Endothelial cell of umbilical vein (primary cell): ENCODE measurements around the gene KIAA2012. TPM values are rescaled to one million over a fixed set of nuclear protein-coding genes. Genes with fewer than 3 reads are reported as not detected.

Experiments
- BruUV-seq: library from RNA; stranded (reverse); fragments of 400-500 nt; replicated peaks from 2 replicates; lab custom pipeline; 2021; lab: Mats Ljungman, UMichigan
- CTCF ChIA-PET: fragments of 300-600, 350-600 bp; sonication (Branson Sonifier 250); formaldehyde crosslinking; loops from one replicate; lab custom pipeline; 2021; ENCODE audit warnings: antibody characterized with exemption, inconsistent platforms; lab: Charles Lee
- POLR2A ChIA-PET: fragments of 300-600, 350-600 bp; sonication (Branson Sonifier 250); formaldehyde crosslinking; loops from one replicate; lab custom pipeline; 2021; ENCODE audit warnings: antibody characterized with exemption, inconsistent platforms; lab: Charles Lee
- DNase-seq: peaks from one replicate; pipeline ENCODE4 v3.0.0-alpha.2; 2011; ENCODE audit warnings: low read depth, low spot score
- FAIRE-seq: peaks from 2 replicates; lab custom pipeline; 2011; peaks lifted over from hg19 to GRCh38; lab: Jason Lieb, UNC
- H2AFZ ChIP-seq: 2 replicates; pipeline ENCODE4 v1.6.0; 2012; ENCODE audit warnings: low read depth, low read length, control low read depth, inconsistent platforms
- H3K27ac ChIP-seq: 2 replicates; pipeline ENCODE4 v1.5.1; 2011; ENCODE audit warnings: low read depth, mild to moderate bottlenecking, control low read depth, low read length, moderate library complexity; ENCODE audit not compliant: insufficient read depth
- H3K27me3 ChIP-seq, 2 experiments: 2 replicates each; pipeline versions ENCODE4 v1.6.0 to v1.6.1; 2011; ENCODE audit warnings: low read length in 2 of 2, mixed read lengths in 1 of 2; ENCODE audit not compliant: control insufficient read depth in 2 of 2, insufficient read depth in 2 of 2
- H3K36me3 ChIP-seq, 2 experiments: 2 replicates in 1 of 2; 3 replicates in 1 of 2; pipeline ENCODE4 v1.5.1; 2011; ENCODE audit warnings: low read length in 2 of 2, mild to moderate bottlenecking in 1 of 2, moderate library complexity in 1 of 2; ENCODE audit not compliant: control insufficient read depth in 2 of 2, insufficient read depth in 2 of 2; ENCODE audit errors: extremely low read depth in 1 of 2
- H3K4me1 ChIP-seq: 3 replicates; pipeline ENCODE4 v1.5.1; 2011; ENCODE audit warnings: mild to moderate bottlenecking, low read length; ENCODE audit not compliant: control insufficient read depth, insufficient read depth; ENCODE audit errors: extremely low read depth
- H3K4me2 ChIP-seq: 2 replicates; pipeline ENCODE4 v1.6.1; 2011; ENCODE audit warnings: low read length, control low read depth, mixed read lengths; ENCODE audit not compliant: insufficient read depth
- H3K4me3 ChIP-seq, 3 experiments: fragments of 200-600 bp in 1 of 3; sonication (generic), shearing (Covaris generic) in 1 of 3; replicated peaks in 1 of 3; 2 replicates each; pipeline ENCODE4 v1.5.1; 2011 to 2016; ENCODE audit warnings: control low read depth in 3 of 3, low read length in 3 of 3, mild to moderate bottlenecking in 2 of 3, inconsistent platforms in 1 of 3, low read depth in 1 of 3, moderate library complexity in 1 of 3; ENCODE audit not compliant: insufficient read depth in 1 of 3
- H3K79me2 ChIP-seq: 2 replicates; pipeline ENCODE4 v1.6.0; 2012; ENCODE audit warnings: low read length, inconsistent platforms; ENCODE audit not compliant: control insufficient read depth, insufficient read depth
- H3K9ac ChIP-seq: replicated peaks from 2 replicates; pipeline ENCODE3; 2011; ENCODE audit warnings: low read length, control low read depth; ENCODE audit not compliant: insufficient read depth; ENCODE audit errors: extremely low read depth
- H3K9me1 ChIP-seq: replicated peaks from 3 replicates; pipeline ENCODE4 v1.6.0; 2011; ENCODE audit warnings: mild to moderate bottlenecking, low read length; ENCODE audit not compliant: control insufficient read depth, insufficient read depth; ENCODE audit errors: extremely low read depth
- H3K9me3 ChIP-seq: replicated peaks from 2 replicates; pipeline ENCODE4 v1.5.1; 2012; ENCODE audit warnings: low read length, inconsistent platforms; ENCODE audit not compliant: control insufficient read depth, insufficient read depth
- H4K20me1 ChIP-seq: replicated peaks from 2 replicates; pipeline ENCODE3; 2011; ENCODE audit warnings: mild to moderate bottlenecking, low read length; ENCODE audit not compliant: control insufficient read depth, insufficient read depth; ENCODE audit errors: extremely low read depth
- CTCF ChIP-seq, 2 donors: IDR thresholded peaks; 1 replicate in 1 of 2; 2 replicates in 1 of 2; pipeline ENCODE4 v1.5.1; 2011; ENCODE audit warnings: low read length in 2 of 2, mild to moderate bottlenecking in 2 of 2, moderate library complexity in 2 of 2, control low read depth in 1 of 2, inconsistent platforms in 1 of 2, low read depth in 1 of 2; ENCODE audit not compliant: insufficient read depth in 1 of 2; ENCODE audit errors: extremely low read depth in 1 of 2
- EZH2 ChIP-seq: IDR thresholded peaks from 2 replicates; pipeline ENCODE4 v1.6.1; 2012; ENCODE audit warnings: borderline replicate concordance, low read depth, mild to moderate bottlenecking, moderate library complexity, low read length, inconsistent platforms; ENCODE audit not compliant: severe bottlenecking
- FOS ChIP-seq: IDR thresholded peaks from 2 replicates; pipeline ENCODE4 v1.6.1; 2011; ENCODE audit warnings: mild to moderate bottlenecking, low read length, moderate library complexity, borderline replicate concordance; ENCODE audit not compliant: insufficient read depth
- GATA2 ChIP-seq: IDR thresholded peaks from 2 replicates; pipeline ENCODE4 v1.7.0; 2011; ENCODE audit warnings: low read depth, mild to moderate bottlenecking, moderate library complexity, mixed read lengths, low read length; ENCODE audit not compliant: insufficient read length, insufficient read depth
- JUN ChIP-seq: IDR thresholded peaks from 2 replicates; pipeline ENCODE4 v1.6.1; 2011; ENCODE audit warnings: borderline replicate concordance, low read depth; ENCODE audit not compliant: insufficient read length, insufficient read depth
- MAX ChIP-seq: IDR thresholded peaks from 2 replicates; pipeline ENCODE4 v1.6.1; 2011; ENCODE audit not compliant: insufficient read depth, insufficient read length
- POLR2A ChIP-seq: IDR thresholded peaks from 2 replicates; pipeline ENCODE4 v1.6.1; 2012; ENCODE audit warnings: low read depth, mild to moderate bottlenecking, control low read depth, low read length
- POLR2AphosphoS5 ChIP-seq: IDR thresholded peaks from 2 replicates; pipeline ENCODE4 v1.6.1; 2012; ENCODE audit warnings: low read depth, mild to moderate bottlenecking, control low read depth, low read length, moderate library complexity; ENCODE audit not compliant: insufficient read depth
- dilution Hi-C: fragments of 300-500 bp; cut with MboI; formaldehyde crosslinking; loops from one replicate; pipeline ENCODE4 v1.15.0; 2019; ENCODE audit warnings: low sequenced_read_pairs; ENCODE audit not compliant: extremely low pct_ligation_motif_present
- intact Hi-C: fragments of 100-400 bp; cut with micrococcal nuclease; formaldehyde crosslinking; loops from one replicate; pipeline ENCODE4 v1.10.0; 2022
- polyA plus RNA-seq, 4 experiments: library from polyadenylated mRNA; depleted of rRNA in 3 of 4; stranded (reverse) in 3 of 4; unstranded in 1 of 4; fragments of >200 nt; gene quantifications; 2 replicates each; pipeline versions ENCODE4 v1.2.1 to v1.2.3, GENCODE V29; 2011 to 2012; ENCODE audit warnings: missing spikeins in 1 of 4
- total RNA-seq: library from RNA; stranded (reverse); gene quantifications from 2 replicates; pipeline ENCODE4 v1.2.3, GENCODE V29; 2021

Gene KIAA2012
- total and polyA plus RNA-seq, 2 donors (not counting 3 experiments of a cell fraction or from before 2014, with no cell fraction given) = not detected

GRCh38 chr2:202109737-202110184 is 36.7 kb downstream of the KIAA2012 start:
- Histone ChIP-seq H3K79me2 (no peaks in the 10 kb centered on the region), H3K4me1 (no peaks in the 10 kb centered on the region), H3K4me3 (no peak overlapping the region), H3K4me2 (no peak overlapping the region), H2AFZ (no peak overlapping the region), H3K9me3 (no peaks in the 10 kb centered on the region), H3K27ac (no peak overlapping the region), H3K9ac (no peak overlapping the region), H3K36me3 (no peaks in the 10 kb centered on the region), H3K27me3 (peaks cover 22% of the 10 kb centered on the region in 2 experiments), H4K20me1 (no peaks in the 10 kb centered on the region), H3K9me1 (no peaks in the 10 kb centered on the region)
- dilution Hi-C loops (no loop called here), intact Hi-C loops (no loop called here)
- no peak for DNase-seq
- no TSS peak for BruUV-seq
- no peak for TF ChIP-seq CTCF (IDR thresholded peaks at IDR 0.05; ENCODE audit: extremely low read depth in 1 of 2, insufficient read depth in 1 of 2, low read depth in 1 of 2, low read length in 2 of 2)
- no peak for TF ChIP-seq FOS
- no peak for TF ChIP-seq JUN
- CTCF ChIA-PET = interaction anchor here (1.3 to 1.8 kb wide), 2 partner anchors 69 to 249 kb away, joined by 3 to 6 read pairs; no protein-coding TSS in a partner anchor
- POLR2A ChIA-PET = no interaction called here
- no peak for FAIRE-seq

- H3K9me1 ChIP-seq = no peaks in the 10 kb centered on the region
- CTCF ChIA-PET = interaction anchor here (1.3 to 1.8 kb wide), 2 partner anchors 68 to 250 kb away, joined by 3 to 6 read pairs; no protein-coding TSS in a partner anchor
- no peaks in the 10 kb centered on the region for H4K20me1 ChIP-seq
- no peaks in the 10 kb centered on the region for H3K79me2 ChIP-seq
- POLR2A ChIA-PET = no interaction called here
- H3K4me3 ChIP-seq = no peak overlapping the region
- H3K9ac ChIP-seq = no peak overlapping the region
- intact Hi-C loops (no loop called here), dilution Hi-C loops (no loop called here)
- no peak overlapping the region for H3K27ac ChIP-seq
- no peak overlapping the region for H2AFZ ChIP-seq
- H3K4me1 ChIP-seq = no peaks in the 10 kb centered on the region
- peaks cover 17 to 22% of the 10 kb centered on the region in 2 experiments for H3K27me3 ChIP-seq
- TF ChIP-seq POLR2A (no peak), EZH2 (no peak), FOS (no peak), JUN (no peak), MAX (no peak), POLR2AphosphoS5 (no peak), GATA2 (no peak)
- FAIRE-seq (peak; percentile 24), DNase-seq (no peak)
- no peaks in the 10 kb centered on the region for H3K9me3 ChIP-seq
- no peaks in the 10 kb centered on the region for H3K36me3 ChIP-seq
- H3K4me2 ChIP-seq = no peak overlapping the region
- BruUV-seq = no TSS peak
These were observed 37.4 kb downstream of the KIAA2012 start for GRCh38 chr2:202110491-202110890.
